Measurements from ENCODE around the gene KMO.

Gene KMO

GRCh38 chr1:241542199-241542907, 10.2 kb downstream of the KMO start:
- DNase-seq, result no peak

- DNase-seq, result no peak
These were observed 15.8 kb downstream of the KMO start for GRCh38 chr1:241548008-241548407.

GRCh38 chr1:241550318-241550717, 18.1 kb downstream of the KMO start:
- DNase-seq, result no peak

DNA sequence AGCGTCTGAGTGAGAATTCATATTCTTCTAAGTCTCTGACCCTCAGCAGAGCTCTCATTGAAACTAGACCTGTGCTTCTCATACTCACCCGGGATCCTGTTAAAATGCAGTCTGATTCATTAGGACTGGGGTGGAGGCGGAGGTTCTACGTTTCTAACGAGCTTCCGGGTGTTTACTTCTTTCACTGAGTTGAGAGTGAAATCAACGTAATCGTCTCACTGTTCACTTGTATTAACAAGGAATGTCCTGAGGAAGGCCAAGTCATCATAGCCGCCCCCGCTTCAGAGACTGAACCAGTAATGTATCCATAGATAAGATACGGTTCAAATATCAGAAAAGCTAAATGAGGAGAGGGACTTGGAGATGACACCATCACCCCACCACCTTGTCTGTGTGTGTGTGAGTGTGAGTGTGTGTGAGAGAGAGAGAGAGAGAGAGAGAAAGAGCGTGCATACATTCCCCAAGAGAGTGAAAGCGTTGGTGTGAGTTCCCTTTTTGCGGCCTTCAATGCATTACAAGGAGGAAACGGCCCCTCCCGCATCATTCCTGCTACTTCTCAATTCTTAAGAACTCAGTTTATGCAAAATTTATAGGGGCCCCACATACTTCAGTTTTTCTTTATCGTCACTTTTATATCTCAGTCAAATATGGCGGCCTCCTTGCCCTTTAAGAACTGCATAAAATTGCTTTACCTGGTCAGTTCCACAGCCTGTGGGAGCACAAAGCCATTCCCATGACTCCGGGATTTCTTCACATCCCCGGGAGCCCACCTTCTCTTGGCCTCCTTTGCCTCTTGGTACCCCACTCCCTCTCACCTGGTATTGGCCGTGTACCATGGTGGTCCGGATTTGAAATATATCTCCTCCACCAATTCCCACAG, 19.8 kb downstream of the KMO start:
- no peak for DNase-seq

DNA sequence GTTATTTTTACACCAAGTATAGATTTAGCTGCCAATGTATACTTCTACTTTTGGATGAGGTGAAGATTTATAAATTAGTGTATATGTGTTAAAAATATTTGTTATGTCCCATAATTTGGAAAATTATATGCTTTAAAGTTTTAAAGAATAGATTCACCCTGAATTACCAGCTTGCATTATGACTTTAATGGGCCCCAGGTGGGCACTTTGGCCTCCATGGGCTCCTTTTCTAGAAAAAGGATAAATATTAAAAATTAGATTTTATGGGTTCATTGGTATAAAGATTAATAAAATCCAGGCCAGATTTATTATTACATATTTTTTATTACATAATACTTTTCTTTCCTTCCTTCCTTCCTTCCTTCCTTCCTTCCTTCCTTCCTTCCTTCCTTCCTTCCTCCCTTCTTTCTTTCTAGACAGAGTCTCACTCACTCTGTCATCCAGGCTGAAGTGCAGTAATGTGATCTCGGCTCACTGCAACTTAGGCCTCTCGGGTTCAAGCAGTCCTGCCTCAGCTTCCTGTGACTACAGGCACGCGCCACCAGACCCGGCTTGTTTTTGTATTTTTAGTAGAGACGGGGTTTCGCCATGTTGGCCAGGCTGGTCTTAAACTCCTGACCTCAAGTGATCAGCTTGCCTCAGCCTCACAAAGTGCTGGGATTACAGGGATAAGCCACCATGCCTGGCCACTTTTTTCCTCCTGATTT, 21.9 kb downstream of the KMO start:
- DNase-seq, result no peak

DNA sequence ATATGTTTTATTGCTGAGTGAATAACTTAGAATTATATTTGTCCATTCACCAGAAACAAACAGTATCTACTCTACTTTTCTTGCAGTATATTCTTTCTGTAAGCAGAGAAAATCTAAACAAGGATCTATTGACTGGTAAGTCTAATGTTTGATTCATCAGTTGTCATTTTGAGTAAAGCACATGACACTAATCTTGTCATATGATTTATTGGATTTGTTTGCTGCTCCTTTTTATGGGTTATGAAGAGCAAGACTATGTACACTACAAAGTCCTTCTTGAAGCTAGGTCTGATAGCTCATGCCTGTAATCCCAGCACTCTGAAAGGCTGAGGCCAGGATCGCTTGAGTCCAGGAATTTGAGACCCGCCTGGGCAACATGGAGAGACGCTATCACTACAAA, 23.3 kb downstream of the KMO start:
- DNase-seq, result no peak

- DNase-seq, result no peak
These were observed 24.9 kb downstream of the KMO start for GRCh38 chr1:241557031-241557430.

DNA sequence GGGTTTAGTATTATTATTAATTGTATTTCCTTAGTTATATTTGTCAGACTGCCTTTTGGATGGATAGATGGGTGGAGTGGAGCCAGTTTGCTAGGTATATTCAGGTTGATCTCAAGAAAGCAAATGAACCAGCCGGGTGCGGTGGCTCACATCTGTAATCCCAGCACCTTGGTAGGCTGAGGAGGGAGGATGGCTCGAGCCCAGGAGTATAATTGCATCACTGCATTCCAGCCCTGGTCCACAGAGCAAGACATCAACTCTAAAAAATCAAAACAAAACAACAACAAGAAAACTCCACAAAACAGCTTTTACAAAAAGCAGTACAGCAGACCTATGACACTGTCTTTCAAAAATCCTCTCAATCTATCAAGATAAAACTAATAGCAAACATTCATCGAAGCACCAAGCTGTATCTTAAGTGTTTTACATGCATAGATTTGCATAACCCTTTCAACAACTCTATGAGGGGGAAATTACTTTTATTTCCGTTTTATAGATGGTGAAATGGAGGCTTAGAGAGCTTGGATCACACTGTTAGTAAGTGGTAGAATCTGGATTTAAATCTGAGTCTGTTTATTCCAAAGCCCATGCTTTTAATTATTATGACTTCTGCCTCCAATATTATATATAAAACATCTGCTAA, 25.5 kb downstream of the KMO start:
- no peak for DNase-seq

- DNase-seq, result no peak
These were observed 28.1 kb downstream of the KMO start for GRCh38 chr1:241560146-241560848.

DNA sequence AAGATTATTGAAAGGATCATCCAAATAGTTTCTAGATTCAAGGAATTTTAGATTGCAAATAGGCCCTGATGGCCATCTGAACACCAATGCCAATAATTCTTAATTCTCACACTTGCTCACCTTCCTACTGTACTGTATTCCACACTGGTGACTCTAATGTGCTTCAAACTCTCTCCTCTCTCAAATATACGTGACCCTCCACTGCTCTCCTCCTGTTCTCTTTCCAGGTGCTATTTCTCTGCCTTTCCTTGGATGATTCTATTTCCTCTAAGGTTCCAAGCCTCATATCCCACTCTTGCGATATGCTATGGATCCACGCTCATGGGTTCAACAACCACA, 28.6 kb downstream of the KMO start:
- DNase-seq, result no peak

GRCh38 chr1:241569848-241570247, 37.7 kb downstream of the KMO start:
- no peak for DNase-seq

DNA sequence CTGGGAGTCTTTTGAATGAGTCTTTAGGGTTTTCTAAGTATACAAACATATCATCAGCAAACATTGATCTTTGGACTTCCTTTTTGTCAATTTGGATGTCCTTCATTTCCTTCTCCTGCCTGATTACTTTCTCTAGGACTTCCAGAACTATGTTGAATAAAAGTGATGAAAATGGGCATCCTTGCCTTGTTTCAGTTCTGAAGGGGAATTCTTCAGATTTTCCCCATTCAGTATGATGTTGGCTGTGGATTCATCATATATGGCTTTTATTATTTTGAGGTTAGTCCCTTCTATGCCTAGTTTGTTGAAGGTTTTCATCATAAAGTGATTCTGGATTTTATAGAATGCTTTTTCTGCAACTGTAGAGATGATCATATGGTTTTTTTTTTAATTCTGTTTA, 42.0 kb downstream of the KMO start:
- DNase-seq, result no peak

- no peak for DNase-seq
These were observed 47.3 kb downstream of the KMO start for GRCh38 chr1:241579434-241579833.

DNA sequence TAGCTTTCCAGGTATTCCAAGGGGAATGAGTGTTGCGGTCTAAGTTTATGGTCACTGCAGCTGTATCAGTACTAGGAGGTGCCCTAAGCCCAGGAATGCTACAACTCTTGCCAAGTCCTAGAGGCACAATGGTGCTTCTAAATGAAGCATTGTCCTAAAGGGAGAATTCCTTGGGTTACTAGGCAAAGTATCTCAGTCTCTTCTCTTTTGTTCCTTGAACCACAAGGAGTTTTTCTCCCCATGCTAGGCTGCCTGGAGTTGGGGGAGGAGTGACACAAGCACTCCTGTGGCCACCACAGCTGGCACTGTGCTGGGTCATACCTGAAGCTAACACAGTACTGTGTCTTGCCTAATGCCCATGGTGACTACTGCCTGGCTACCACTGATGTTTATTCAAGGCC, 50.7 kb downstream of the KMO start:
- no peak for DNase-seq

- no peak for DNase-seq
These were observed 54.8 kb downstream of the KMO start for GRCh38 chr1:241586905-241587512.

DNA sequence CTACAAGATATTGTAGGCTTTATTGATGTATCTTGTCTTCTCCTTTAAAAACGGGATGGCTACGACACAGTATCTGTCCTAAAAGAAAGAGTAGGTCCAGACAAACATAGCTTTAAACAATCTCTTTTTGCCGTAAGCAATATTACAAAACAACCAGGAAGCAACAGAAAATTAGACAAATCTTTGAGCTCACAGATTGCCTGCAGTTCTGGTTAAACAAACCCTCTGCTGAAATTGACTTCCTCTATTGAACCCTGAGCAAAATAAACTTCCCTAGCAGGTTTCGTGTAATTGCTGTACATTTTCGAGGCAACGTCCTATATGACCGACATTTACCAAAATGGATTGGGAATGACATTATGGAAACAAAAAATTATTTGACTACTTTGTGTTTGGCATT, 57.3 kb downstream of the KMO start:
- DNase-seq, result no peak

DNA sequence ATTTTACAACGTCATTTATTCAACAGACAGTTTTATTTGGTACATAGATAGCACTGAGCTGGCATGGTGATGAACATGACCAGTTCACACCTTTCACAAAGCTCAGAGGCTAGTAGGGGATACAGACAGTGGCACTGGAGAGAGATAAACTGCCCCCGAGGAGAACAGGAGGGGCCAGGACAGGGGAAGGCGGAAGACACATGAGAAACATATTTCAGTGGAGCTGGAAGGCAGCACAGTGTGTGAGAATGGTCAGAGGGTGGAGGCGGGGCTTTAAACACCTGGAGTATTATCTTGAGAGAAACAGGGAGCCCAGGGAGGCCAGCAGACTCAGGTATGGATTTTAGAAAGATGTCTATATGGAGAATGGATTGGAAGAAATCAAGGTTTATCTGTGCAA, 58.5 kb downstream of the KMO start:
- no peak for DNase-seq

GRCh38 chr1:241591317-241591716, 59.1 kb downstream of the KMO start:
- DNase-seq, result no peak

DNA sequence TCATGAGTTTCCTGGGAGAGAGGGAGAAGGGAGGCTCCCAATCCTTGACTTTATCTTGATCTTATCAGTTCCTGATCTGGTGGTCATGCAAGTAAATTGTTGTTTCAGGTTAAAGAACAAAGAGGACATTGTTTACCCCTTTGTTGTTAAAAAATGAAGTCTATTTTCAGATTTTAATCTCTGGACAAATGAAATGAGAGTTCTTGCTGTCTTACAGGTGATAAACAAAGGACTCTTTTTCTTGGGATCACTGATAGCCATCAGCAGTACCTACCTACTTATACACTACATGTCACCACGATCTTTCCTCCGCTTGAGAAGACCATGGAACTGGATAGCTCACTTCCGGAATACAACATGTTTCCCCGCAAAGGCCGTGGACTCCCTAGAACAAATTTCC, 59.6 kb downstream of the KMO start:
- no peak for DNase-seq

GRCh38 chr1:241592273-241592958, 60.2 kb downstream of the KMO start:
- no peak for DNase-seq

DNA sequence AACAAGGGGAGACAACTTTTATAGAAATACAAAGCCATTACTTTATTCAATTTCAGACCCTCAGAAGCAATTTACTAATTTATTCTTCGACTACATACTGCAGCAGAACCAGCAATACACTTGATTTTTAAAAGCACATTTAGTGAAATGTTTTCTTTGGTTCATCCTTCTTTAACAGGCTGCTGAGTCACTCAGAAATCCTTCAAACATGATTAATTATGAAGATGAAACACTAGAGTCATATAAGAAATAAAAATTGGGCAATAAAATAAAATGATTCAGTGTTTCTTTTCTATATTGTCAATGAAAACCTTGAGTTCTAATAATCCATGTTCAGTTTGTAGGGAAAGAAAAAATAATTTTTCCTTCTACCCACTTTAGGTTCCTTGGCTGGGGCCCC, 61.0 kb downstream of the KMO start:
- DNase-seq, result no peak

- no peak for DNase-seq
These were observed 64.5 kb downstream of the KMO start for GRCh38 chr1:241596633-241597032.
